ENCODE data around the gene ARMC8. TPM values are rescaled to one million over a fixed set of nuclear protein-coding genes. Genes with fewer than 3 reads are reported as not detected.

The ARMC8 gene
- total RNA-seq, 1 experiment from 2014 or later = 32.4 TPM

DNA sequence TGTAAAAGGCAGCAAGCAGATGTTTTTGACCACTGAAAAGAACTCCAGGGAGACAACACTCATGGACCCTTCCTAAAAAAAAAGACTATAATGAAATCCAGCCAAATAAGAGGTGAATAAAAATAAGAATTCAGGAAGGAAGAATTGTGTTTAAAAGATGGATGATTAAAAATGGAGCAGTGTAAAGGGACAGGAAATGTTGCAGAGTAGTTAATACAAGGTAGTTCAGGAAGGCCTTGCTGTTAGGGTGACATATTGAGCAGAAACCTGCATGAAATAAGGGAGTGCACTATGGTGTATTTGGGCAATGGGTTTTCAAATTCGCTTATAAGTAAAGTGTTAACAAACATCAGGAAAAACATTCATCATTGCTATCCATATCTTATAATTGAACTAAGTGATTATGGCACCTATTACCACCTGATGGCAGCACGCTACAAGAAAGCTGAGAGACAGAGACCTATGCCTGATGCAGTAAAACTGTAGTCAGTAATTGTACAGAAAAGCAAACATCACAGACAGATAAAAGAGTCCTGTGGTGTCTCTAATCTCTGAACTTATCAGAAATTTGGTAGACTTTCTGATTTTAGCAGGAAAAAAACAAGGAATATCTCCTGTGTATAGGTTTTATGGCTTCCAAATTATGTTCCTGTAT, 6.6 kb upstream of the ARMC8 start:
- H3K27ac ChIP-seq = no peak overlapping the region
- H3K79me2 ChIP-seq (ENCODE audit: low read depth) = no peaks in the 10 kb centered on the region
- no peaks in the 10 kb centered on the region for H3K36me3 ChIP-seq (ENCODE audit: low read depth)
- intact Hi-C loops (cut with micrococcal nuclease; ENCODE audit: unreplicated experiment) = loop anchor here (2.0 to 10.0 kb wide), 6 partner anchors 148 to 1174 kb away; partner anchors contain the start of genes CEP70 and NME9
- no peak overlapping the region for H3K4me2 ChIP-seq
- H3K4me1 ChIP-seq (replicated peaks; ENCODE audit: insufficient read depth) = peaks cover 7% of the 10 kb centered on the region; the same call in 1 of the 2 replicates
- H4K20me1 ChIP-seq (ENCODE audit: insufficient read depth) = no peaks in the 10 kb centered on the region
- no TSS peak for BruUV-seq (replicated peaks)
- TF ChIP-seq, protein P1, sequence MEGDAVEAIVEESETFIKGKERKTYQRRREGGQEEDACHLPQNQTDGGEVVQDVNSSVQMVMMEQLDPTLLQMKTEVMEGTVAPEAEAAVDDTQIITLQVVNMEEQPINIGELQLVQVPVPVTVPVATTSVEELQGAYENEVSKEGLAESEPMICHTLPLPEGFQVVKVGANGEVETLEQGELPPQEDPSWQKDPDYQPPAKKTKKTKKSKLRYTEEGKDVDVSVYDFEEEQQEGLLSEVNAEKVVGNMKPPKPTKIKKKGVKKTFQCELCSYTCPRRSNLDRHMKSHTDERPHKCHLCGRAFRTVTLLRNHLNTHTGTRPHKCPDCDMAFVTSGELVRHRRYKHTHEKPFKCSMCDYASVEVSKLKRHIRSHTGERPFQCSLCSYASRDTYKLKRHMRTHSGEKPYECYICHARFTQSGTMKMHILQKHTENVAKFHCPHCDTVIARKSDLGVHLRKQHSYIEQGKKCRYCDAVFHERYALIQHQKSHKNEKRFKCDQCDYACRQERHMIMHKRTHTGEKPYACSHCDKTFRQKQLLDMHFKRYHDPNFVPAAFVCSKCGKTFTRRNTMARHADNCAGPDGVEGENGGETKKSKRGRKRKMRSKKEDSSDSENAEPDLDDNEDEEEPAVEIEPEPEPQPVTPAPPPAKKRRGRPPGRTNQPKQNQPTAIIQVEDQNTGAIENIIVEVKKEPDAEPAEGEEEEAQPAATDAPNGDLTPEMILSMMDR (conservative IDR thresholded peaks at IDR 0.05) = peak; percentile 62
- TF ChIP-seq EZH2 (IDR thresholded peaks at IDR 0.05; ENCODE audit: low read depth) = no peak
- H2AFZ ChIP-seq = no peak overlapping the region
- no peak overlapping the region for H3K4me3 ChIP-seq
- no peak for DNase-seq
- H3F3A ChIP-seq (ENCODE audit: insufficient read depth, low read depth) = no peaks in the 10 kb centered on the region
- no peaks in the 10 kb centered on the region for H3K9me3 ChIP-seq (ENCODE audit: insufficient read depth, low read depth)
- POLR2A ChIA-PET (ENCODE audit: unreplicated experiment) = no interaction called here
- H3K27me3 ChIP-seq (ENCODE audit: insufficient read depth, low read depth) = no peaks in the 10 kb centered on the region
- CTCF ChIA-PET = no interaction called here
- H3K9me2 ChIP-seq (ENCODE audit: insufficient read depth) = no peaks in the 10 kb centered on the region

DNA sequence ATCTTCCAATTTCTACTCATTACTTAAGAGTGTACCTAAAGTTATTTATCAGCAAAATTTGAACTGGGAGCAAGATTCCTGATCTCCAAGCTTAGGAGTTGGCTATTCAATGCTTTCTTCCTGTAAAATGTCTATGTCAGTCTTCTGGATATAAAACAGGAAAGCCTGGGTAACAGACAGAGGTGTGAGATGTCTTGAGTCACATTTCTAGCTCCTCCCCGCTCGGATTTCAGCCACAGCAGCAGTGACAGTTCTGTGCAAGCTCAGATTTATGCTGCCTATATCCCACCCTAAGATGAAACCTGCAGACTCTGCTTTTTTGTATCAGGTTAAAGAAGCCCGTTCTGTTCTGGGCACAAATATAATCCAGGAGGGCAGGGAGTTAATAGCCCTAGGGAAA, 2.1 kb upstream of the ARMC8 start:
- no peaks in the 10 kb centered on the region for H3K9me2 ChIP-seq (ENCODE audit: insufficient read depth)
- no peaks in the 10 kb centered on the region for H3K9me3 ChIP-seq (ENCODE audit: insufficient read depth, low read depth)
- H3K4me2 ChIP-seq = peak overlapping the region; percentile 25; the same call in 1 of the 2 replicates
- DNase-seq = peak; percentile 19 to 51
- intact Hi-C loops (cut with micrococcal nuclease; ENCODE audit: unreplicated experiment) = loop anchor here (5.0 to 10.0 kb wide), 4 partner anchors 232 to 1170 kb away; no protein-coding TSS in a partner anchor
- POLR2A ChIA-PET (ENCODE audit: unreplicated experiment) = no interaction called here
- no peaks in the 10 kb centered on the region; the same call in 1 of the 2 replicates for H4K20me1 ChIP-seq (ENCODE audit: insufficient read depth)
- H3F3A ChIP-seq (ENCODE audit: insufficient read depth, low read depth) = no peaks in the 10 kb centered on the region
- TF ChIP-seq, protein P1 (conservative IDR thresholded peaks at IDR 0.05) = no peak
- H3K4me3 ChIP-seq = no peak overlapping the region
- no TSS peak for BruUV-seq (replicated peaks)
- no peak overlapping the region for H3K27ac ChIP-seq
- H3K79me2 ChIP-seq (ENCODE audit: low read depth) = peaks cover 26% of the 10 kb centered on the region
- CTCF ChIA-PET = no interaction called here
- H3K27me3 ChIP-seq (ENCODE audit: insufficient read depth, low read depth) = no peaks in the 10 kb centered on the region
- H2AFZ ChIP-seq = no peak overlapping the region
- peaks cover 28% of the 10 kb centered on the region for H3K4me1 ChIP-seq (replicated peaks; ENCODE audit: insufficient read depth)
- H3K36me3 ChIP-seq (ENCODE audit: low read depth) = no peaks in the 10 kb centered on the region

DNA sequence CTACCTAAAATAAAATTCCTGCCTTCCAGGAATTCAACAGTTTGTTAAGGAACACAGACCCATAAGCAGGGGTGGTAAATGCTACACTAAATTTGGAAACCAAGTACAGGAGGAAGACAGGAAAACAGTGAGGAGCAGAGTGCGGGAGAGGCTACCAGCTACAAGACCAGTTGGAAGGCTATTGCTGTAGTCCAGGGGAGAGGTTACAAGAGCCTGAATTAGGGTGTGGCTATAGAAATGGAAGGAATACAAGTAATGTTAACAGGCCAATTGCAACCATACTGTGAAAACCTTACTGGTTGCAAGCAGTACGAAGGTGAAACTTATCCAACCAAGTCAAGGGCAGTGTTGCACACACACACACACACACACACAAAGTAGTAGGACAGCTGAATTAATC, 880 bp upstream of the ARMC8 start:
- Histone ChIP-seq H3K27me3 (ENCODE audit: insufficient read depth, low read depth) (no peaks in the 10 kb centered on the region), H3K9me3 (ENCODE audit: insufficient read depth, low read depth) (no peaks in the 10 kb centered on the region), H3K4me1 (replicated peaks; ENCODE audit: insufficient read depth) (peaks cover 28% of the 10 kb centered on the region), H3K36me3 (ENCODE audit: low read depth) (no peaks in the 10 kb centered on the region), H3F3A (ENCODE audit: insufficient read depth, low read depth) (no peaks in the 10 kb centered on the region), H3K4me2 (peak overlapping the region; percentile 98), H3K27ac (no peak overlapping the region), H3K9me2 (ENCODE audit: insufficient read depth) (no peaks in the 10 kb centered on the region), H3K79me2 (ENCODE audit: low read depth) (peaks cover 38% of the 10 kb centered on the region), H2AFZ (peak overlapping the region; percentile 98), H3K4me3 (peak overlapping the region; percentile 90; the same call in 1 of the 2 replicates), H4K20me1 (ENCODE audit: insufficient read depth) (peaks cover 9% of the 10 kb centered on the region)
- ChIA-PET POLR2A (ENCODE audit: unreplicated experiment) (interaction anchor here (0.7 kb wide), 1 partner anchor 637 kb away, joined by 4 read pairs; no protein-coding TSS in a partner anchor), CTCF (interaction anchor here (0.6 to 1.5 kb wide), 4 partner anchors 13 to 1181 kb away, joined by 3 to 6 read pairs (median 4); no protein-coding TSS in a partner anchor)
- peak in 1 of 2 experiments; percentile 58 for DNase-seq
- TF ChIP-seq, protein P1 (conservative IDR thresholded peaks at IDR 0.05) = no peak
- TF ChIP-seq EZH2 (IDR thresholded peaks at IDR 0.05; ENCODE audit: low read depth) = no peak
- intact Hi-C loops (cut with micrococcal nuclease; ENCODE audit: unreplicated experiment) = loop anchor here (2.0 to 10.0 kb wide), 2 partner anchors 737 to 1169 kb away; no protein-coding TSS in a partner anchor
- no TSS peak for BruUV-seq (replicated peaks)

Measured in PC-9 (cell line).